PC-3 (cell line): ENCODE results near the gene WWP2. TPM values are rescaled to one million over a fixed set of nuclear protein-coding genes. Genes with fewer than 3 reads are reported as not detected.

Source experiments
- ATAC-seq: fragments of 200-7000 bp; cut with Tn5 transposase; 2 replicates; pipeline ENCODE4 v1.9.1; 2020; ENCODE audit warnings: mild to moderate bottlenecking, moderate library complexity
- BruUV-seq: library from RNA; stranded (reverse); fragments of 400-500 nt; replicated peaks from 2 replicates; lab custom pipeline; 2021; lab: Mats Ljungman, UMichigan
- CTCF ChIA-PET: fragments of 300-600 bp; sonication (Branson Sonifier 250); formaldehyde crosslinking; loops from one replicate; lab custom pipeline; 2022; ENCODE audit warnings: antibody characterized with exemption; lab: Charles Lee
- POLR2A ChIA-PET: fragments of 300-600 bp; sonication (Branson Sonifier 250); formaldehyde crosslinking; loops from one replicate; lab custom pipeline; 2022; ENCODE audit warnings: antibody characterized with exemption; ENCODE audit not compliant: unreplicated experiment; lab: Charles Lee
- DNase-seq: peaks from one replicate; pipeline ENCODE4 v3.0.0-alpha.2; 2015
- H2AFZ ChIP-seq: fragments of 300-600 bp; sonication (generic); 2 replicates; pipeline ENCODE4 v1.6.0; 2016; ENCODE audit warnings: antibody characterized with exemption, low read length
- H3F3A ChIP-seq: fragments of 300-600 bp; sonication (generic); one replicate; pipeline ENCODE4 v1.6.0; 2017; ENCODE audit warnings: antibody characterized with exemption, low read length, control low read depth, mild to moderate bottlenecking; ENCODE audit not compliant: unreplicated experiment
- H3K27ac ChIP-seq: fragments of 300-600 bp; sonication (generic); 2 replicates; pipeline ENCODE4 v1.5.1; 2016; ENCODE audit warnings: mild to moderate bottlenecking, low read length
- H3K27me3 ChIP-seq: fragments of 300-600 bp; sonication (generic); 2 replicates; pipeline ENCODE4 v1.6.1; 2016; ENCODE audit warnings: low read length, mixed read lengths
- H3K36me3 ChIP-seq: fragments of 300-600 bp; sonication (generic); 2 replicates; pipeline ENCODE4 v1.6.1; 2016; ENCODE audit warnings: low read depth, mixed run types, low read length, mixed read lengths
- H3K4me1 ChIP-seq: fragments of 300-600 bp; sonication (generic); 2 replicates; pipeline ENCODE4 v1.5.1; 2016; ENCODE audit warnings: low read length; ENCODE audit not compliant: insufficient read depth
- H3K4me2 ChIP-seq: fragments of 300-600 bp; sonication (generic); 2 replicates; pipeline ENCODE4 v1.6.0; 2016; ENCODE audit warnings: low read length
- H3K4me3 ChIP-seq: fragments of 300-600 bp; sonication (generic); 2 replicates; pipeline ENCODE4 v1.5.1; 2016; ENCODE audit warnings: mild to moderate bottlenecking, low read length, mixed read lengths
- H3K79me2 ChIP-seq: fragments of 300-600 bp; sonication (generic); 2 replicates; pipeline ENCODE4 v1.6.1; 2017; ENCODE audit warnings: low read length, mixed read lengths
- H3K9ac ChIP-seq: fragments of 300-600 bp; sonication (generic); 2 replicates; pipeline ENCODE4 v1.6.0; 2016; ENCODE audit warnings: mild to moderate bottlenecking, low read length
- H3K9me2 ChIP-seq: fragments of 300-600 bp; sonication (generic); replicated peaks from 2 replicates; pipeline ENCODE4 v1.6.1; 2016; ENCODE audit warnings: mixed run types, low read length, mixed read lengths
- H3K9me3 ChIP-seq: fragments of 300-600 bp; sonication (generic); 2 replicates; pipeline ENCODE4 v1.6.1; 2016; ENCODE audit warnings: low read length, mixed read lengths
- H4K20me1 ChIP-seq: fragments of 300-600 bp; sonication (generic); 2 replicates; pipeline ENCODE4 v1.6.1; 2016; ENCODE audit warnings: low read length, mixed read lengths
- CTCF ChIP-seq: fragments of 300-600 bp; sonication (generic); conservative IDR thresholded peaks from 2 replicates; pipeline ENCODE4 v1.5.1; 2017; ENCODE audit warnings: antibody characterized with exemption, low read depth, mild to moderate bottlenecking, low read length
- EZH2 ChIP-seq: fragments of 300-600 bp; sonication (generic); IDR thresholded peaks from one replicate; pipeline ENCODE4 v1.6.1; 2017; ENCODE audit warnings: antibody characterized with exemption, mild to moderate bottlenecking, low read length; ENCODE audit not compliant: unreplicated experiment
- EZH2phosphoT487 ChIP-seq: fragments of 300-600 bp; sonication (generic); IDR thresholded peaks from 2 replicates; pipeline ENCODE4 v1.6.1; 2018; ENCODE audit warnings: mild to moderate bottlenecking, antibody characterized with exemption, low read length, borderline replicate concordance
- intact Hi-C: fragments of 100-400 bp; cut with micrococcal nuclease; formaldehyde crosslinking; loops from 2 replicates; pipeline ENCODE4 v1.9.0; 2023
- total RNA-seq: library from RNA; depleted of rRNA; stranded (reverse); fragments of >200 nt; gene quantifications from 2 replicates; pipeline ENCODE4 v1.2.3, GENCODE V29; 2014

The WWP2 gene
- total RNA-seq, 1 experiment from 2014 or later, result 15.8 TPM

GRCh38 chr16:69855592-69855991, 93.5 kb downstream of the WWP2 start:
- Histone ChIP-seq H3K9ac (no peak overlapping the region), H3K4me1 (no peaks in the 10 kb centered on the region), H3F3A (no peaks in the 10 kb centered on the region), H3K4me2 (no peak overlapping the region), H3K79me2 (no peaks in the 10 kb centered on the region), H3K27me3 (no peaks in the 10 kb centered on the region), H3K9me3 (no peaks in the 10 kb centered on the region), H3K4me3 (no peak overlapping the region), H3K9me2 (no peaks in the 10 kb centered on the region), H2AFZ (no peak overlapping the region), H3K36me3 (no peaks in the 10 kb centered on the region), H3K27ac (no peak overlapping the region), H4K20me1 (no peaks in the 10 kb centered on the region)
- POLR2A ChIA-PET, result no interaction called here
- BruUV-seq, result no TSS peak
- ATAC-seq (no peak; the same call in 1 of the 2 replicates), DNase-seq (no peak)
- CTCF ChIA-PET, result no interaction called here
- TF ChIP-seq CTCF (no peak), EZH2 (no peak), EZH2phosphoT487 (no peak)
- intact Hi-C loops, result no loop called here

GRCh38 chr16:69858191-69859104, 96.3 kb downstream of the WWP2 start:
- intact Hi-C loops, result no loop called here
- no peaks in the 10 kb centered on the region for H4K20me1 ChIP-seq
- CTCF ChIA-PET, result no interaction called here
- no peak overlapping the region for H3K9ac ChIP-seq
- H3K4me1 ChIP-seq, result no peaks in the 10 kb centered on the region
- no peaks in the 10 kb centered on the region for H3K79me2 ChIP-seq
- H3K4me2 ChIP-seq, result no peak overlapping the region
- no peaks in the 10 kb centered on the region for H3K27me3 ChIP-seq
- POLR2A ChIA-PET, result no interaction called here
- DNase-seq (no peak), ATAC-seq (no peak)
- H3K27ac ChIP-seq, result no peak overlapping the region
- no peaks in the 10 kb centered on the region for H3K9me2 ChIP-seq
- H2AFZ ChIP-seq, result no peak overlapping the region
- BruUV-seq, result no TSS peak
- H3F3A ChIP-seq, result no peaks in the 10 kb centered on the region
- TF ChIP-seq EZH2phosphoT487 (no peak), CTCF (no peak), EZH2 (no peak)
- no peak overlapping the region for H3K4me3 ChIP-seq
- no peaks in the 10 kb centered on the region for H3K9me3 ChIP-seq
- H3K36me3 ChIP-seq, result no peaks in the 10 kb centered on the region
